ENCODE measurements around the gene COL18A1.

Gene COL18A1

DNA sequence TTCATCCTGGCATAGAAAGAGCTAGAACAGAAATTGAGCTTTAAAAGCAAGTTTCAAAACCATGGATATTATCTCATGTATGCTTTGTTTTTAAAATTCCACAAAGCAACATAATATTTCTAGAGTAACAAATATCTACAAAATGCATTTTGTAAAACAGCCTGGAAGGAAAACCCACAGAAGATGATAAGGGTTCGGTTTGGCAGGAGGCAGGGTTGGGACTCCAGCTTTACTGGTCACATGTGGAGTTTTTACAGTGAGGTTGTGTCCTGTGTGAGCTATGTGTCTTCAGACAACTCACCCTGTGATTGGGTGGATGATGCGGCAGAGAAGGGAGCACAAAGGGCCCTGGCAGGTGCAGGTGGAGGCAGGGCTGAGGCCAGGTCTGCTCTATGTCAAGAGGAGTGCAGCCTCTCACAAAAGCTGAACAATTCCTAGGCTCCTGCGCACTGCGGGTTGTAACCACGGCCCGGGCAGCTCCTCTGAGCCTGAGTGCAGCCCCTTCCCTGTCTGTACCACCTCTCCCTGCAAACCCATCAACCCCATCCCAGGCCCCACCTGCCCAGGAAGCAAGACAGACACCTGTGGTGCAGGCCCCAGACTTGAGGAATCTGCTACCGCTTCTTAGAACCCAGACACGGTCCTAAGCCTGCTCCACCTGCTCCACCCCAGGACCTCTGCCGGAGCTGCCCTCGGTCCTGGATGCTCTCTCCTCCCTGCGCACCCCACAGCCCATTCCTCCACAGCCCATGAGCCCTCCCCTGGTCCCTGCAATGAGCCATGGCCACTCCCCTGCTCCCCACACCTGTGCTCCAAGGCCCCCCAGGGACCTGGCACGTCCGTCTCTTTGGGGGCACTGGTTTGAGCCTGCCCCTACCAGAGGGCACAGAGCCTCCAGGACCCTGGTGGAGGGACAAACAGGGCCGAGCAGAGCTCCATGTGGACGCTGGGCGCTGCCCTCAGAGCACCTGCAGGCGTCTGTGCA lies 2.8 kb upstream of the COL18A1 start:
- no peak for DNase-seq (ENCODE audit: low read depth)

DNA sequence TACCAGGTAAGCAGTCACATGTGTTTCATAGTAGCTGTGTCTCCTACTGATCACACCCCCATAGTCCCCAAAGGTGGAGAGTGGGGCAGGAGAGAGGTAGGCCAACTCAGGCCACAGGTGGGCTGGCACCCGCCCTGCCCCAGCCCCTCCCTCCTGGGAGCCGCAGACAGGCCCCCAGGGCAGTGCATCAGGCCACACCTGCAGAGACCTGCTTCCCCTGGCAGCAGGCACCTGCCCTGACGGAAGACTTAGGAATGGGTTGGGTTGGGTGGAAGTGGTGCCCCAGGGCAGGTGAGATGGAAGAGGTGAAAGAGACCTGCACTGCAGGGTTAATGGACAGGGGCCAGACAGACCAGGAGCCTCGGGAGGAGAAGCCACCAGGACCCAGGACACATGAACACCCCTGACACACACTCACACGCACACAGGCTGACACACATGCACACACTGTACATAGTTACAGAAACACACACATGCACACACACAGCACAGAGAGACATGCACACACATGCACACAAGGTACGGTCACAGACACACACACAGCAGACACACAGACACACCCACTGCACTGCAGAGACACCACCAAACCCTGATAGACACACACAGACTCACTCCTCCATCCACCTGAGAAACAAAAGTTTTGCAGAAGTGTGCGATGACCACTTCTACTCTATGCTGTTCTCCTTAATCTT lies 1.7 kb upstream of the COL18A1 start:
- DNase-seq (ENCODE audit: low read depth): no peak

DNA sequence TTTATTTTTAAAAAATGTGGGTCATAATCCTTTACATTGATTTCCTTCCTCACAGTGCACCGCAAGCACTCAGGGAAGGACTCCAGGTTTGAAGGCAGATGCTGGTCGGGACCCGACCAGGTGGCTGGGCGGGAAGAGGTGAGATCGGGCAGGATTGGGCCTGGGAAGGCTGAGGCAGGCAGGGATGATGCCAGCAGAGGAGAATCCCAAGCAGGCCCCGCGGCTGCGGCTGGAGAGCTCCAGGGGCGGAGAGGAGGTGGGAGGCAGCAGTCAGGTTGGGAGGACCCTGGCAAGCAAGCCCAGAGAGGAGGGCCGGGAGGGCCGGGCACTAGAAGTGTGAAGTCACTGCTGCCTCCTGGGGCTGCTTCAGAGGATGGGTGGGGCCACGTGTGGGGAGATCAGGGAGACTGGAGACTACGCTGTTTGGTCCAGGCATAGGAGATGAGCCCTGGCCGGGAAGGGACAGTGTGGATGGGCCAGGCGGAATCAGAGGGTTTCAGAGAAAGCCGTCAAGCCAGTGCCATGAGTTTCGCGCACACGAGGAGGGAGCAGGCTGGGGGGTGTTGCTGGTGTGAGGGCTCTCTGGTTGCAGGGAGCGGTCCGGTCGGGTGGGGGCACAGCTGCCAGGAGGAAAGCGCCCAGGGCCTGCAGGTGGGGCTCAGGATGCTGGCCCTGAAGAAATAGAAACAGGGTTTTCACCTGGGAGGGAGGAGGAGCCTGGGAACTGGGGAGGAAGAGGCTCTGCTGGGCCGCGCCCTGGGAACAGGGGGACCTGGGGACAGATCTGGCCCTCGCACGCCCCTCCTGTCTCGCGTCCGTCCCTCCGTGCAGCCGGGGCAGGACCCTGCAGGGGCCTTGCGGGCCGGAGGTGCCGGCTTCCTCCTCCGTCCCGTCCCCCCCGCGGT lies 888 bp upstream of the COL18A1 start:
- DNase-seq (ENCODE audit: low read depth): no peak

DNA sequence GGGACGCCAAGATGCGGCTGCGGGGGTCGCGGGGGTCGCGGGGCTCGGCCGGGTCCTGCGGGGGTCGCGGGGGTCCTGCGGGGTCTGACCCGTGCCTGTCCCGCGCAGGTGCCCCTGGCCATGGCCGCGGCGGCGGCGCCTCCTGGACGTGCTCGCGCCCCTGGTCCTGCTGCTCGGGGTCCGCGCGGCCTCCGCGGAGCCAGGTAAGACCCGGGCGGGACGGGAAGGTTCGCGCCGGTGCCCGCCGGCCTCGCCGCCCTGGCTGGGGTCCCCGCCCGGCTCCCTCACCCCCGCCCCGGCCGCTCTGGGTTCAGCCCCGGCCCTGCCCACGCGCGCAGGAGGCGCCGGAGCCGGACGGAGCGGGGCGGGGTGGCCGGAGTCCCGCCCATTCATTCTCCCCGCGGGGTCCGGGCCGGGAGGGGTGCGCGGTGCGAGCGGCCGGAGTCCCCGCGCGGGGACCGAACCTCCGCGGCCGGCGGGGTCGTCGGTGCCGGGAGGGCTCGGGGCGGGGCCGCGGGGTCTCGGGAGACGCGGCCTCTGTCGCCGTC lies 380 bp downstream of the COL18A1 start:
- DNase-seq (ENCODE audit: low read depth): no peak

DNA sequence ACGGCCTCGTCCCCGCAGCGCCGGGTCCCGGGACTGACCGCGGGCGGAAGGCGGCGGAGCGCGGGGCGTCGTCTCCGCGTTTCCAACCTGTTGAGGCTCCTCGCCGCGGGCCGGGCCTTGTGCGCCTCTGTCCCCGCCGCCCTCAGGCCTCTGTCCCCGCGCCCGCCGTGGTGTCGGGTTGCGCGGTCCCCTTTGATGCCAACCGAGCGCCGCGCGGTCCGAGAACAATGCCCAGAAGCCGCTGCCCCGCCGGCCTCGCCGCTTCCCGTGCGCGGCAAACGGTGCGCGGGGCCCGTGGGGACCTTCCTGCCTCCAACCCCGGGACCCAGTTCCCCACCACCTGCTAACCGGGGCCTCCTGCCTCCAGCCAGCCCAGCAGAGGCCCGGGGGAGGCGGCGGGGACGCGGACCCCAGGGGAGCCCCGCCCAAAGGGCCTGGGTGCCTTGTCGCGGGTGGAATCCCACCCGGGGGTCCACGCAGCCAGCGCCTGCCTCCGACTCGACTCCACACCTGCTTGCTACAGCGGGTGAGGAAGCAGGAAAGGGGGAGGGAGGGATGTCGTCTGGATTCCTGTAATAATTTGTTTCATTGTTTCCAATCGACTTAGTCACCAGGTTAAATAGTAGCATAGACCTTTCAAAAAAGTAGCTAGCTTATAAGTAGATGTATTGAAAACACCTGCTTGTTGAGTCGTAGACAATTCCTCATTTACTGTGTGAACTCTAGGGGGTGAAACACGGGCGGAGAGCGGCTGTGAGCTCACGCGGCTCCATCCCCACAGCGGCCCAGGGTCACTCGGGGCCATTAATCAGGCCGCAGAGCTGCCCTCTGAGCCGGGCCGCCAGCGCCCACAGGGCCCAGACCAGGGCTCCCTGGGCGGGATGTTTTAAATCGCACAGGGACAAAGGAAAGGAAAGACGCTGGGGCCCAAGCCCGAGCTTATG lies 1.1 kb downstream of the COL18A1 start:
- no peak for DNase-seq (ENCODE audit: low read depth)

DNA sequence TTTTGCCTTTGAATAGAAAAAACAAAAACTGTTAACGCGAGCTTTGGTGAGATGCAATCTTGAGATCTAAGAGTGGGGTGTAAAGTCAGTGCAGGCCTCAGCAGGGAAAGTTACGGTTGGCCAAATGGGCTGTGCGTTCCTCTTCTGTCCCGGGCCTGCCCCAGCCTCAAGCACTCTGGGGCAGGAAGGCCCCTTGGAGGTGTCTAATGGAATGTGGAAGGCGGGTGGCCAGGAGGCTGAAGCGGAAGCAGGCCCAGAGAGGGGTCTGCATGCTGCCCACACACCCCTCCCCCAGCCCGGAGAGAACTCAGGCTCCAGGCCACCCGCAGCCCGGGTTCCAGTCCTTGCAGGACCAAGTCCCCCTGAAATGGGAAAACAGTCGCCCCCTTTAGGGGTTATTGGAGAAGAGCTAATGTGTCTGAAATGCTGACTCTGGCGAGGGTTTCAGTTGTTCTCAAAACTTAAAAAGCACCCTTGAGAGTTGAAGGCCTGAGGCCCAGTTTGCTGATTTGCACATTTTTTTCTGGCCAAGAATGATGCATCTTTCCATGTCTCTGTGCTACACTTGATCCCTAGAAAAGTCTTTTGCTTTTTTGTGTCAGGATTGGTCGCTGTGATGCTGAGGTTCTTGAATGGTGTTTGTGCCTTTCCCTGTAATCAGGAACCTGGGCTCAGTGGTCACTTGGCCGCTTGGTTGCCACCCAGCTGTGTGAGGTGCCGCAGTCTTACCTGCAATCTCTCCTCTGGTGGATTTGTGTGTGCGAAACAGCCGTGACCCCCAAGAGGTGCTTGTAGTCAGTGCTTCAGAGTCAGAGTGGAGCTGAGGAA lies 2.0 kb downstream of the COL18A1 start:
- no peak for DNase-seq (ENCODE audit: low read depth)

DNA sequence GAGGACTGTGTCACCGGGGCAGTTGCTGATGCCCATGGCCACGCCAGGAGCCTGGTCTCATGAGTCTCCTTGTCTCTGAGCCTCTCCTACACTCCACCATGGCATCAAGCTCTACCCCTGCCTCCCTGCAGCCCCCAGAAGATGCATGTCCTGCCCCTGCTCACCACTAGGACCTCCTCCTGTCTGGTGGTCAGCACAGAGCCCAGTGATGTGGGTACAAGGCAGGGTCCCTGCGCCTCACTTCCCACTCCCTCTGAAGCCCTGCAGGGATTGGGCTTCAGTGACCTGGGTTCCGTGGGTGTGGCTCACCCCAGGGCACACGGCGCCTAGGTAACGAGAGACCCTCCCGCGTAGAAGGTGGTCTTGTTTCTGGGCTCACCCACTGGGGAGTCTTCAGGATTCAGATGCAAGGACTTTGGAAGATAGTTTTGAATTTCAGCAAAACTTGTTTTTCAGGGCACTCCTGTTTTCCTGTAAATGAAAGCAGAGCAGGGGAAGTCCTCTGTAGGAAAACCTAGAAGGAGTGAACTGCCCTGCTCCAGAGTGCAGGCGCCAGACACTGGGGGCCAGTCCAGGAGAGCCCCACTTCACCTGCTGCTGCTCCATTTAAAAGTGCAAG lies 2.8 kb downstream of the COL18A1 start:
- DNase-seq (ENCODE audit: low read depth): no peak

DNA sequence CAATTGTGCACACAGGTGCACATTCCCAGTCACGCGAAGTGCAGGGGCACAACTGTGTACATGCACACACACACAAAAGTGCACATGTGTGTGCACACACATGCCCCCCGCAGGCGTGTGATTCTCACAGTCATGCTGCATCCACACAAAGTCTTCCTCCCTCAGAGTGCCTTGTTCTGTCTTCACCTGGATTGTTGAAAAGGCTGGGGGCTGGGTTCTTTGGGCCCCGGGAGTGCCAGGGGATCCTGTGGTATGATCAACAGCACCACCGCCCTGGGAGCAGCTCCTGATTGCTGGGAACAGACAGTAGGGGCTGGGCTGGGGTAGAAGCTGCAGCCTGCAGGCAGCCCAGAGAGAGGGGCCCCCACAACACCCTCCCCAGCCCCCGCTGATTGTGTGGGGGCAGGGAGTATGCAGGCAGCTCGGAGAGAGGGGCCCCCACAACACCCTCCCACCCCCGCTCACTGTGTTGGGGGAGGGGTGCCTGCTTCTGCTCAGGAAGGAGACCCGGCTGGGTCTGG lies 3.4 kb downstream of the COL18A1 start:
- no peak for DNase-seq (ENCODE audit: low read depth)

DNA sequence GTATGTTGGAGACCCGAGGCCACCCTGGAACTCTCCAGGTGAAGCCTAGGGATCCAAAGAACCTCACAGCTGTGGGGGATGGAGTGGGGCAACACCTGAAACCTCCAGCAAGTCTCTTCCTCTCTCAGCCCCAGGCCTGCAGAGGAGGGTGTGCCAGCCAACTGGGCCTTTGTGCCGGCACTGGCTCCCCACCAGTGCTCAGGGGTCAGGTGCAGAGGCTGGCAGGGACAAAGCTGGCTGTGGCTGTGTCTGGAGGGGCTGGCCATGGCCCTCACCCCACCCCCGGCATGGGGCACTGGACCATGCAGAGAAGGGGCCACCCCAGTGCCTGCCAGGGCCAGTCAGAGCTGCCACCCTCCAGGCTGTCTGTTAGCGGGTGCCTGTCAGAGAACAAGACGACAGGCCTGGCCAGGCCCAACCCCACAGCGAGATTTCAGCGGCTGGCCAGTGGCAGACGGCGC lies 3.9 kb downstream of the COL18A1 start:
- no peak for DNase-seq (ENCODE audit: low read depth)

DNA sequence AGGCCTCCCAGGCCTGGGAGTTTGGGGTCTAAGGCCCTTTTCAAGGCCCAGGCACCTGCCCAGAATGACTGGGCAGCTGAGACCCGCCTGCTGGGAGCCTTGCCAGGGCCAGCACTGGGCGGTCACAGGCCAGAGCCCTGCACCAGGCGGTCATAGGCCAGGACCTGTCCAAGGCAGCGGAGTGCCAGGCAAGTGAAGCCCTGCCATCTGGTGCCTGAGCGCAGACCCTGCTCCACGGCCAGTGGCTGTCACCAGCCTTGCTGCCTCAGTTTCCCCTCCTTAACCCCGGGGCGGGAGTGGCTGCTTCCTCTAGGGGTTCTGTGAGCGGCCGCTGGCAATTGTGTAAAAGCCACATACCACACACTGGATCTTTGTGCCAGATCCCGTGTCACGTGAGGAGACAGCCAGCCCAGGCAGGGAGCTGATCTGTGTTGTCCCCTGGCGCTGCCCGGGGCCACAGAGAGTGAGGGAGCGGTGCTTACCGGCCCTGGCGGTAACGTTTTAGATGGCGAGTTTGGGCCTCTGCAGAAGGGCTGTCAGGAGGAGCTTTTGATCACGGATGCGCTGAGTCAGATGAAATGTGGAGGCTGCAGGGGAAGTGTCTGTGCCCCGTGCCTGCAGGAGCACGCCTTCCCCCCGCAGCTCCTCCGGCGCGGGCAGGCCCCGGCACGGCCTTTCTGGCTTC lies 4.6 kb downstream of the COL18A1 start:
- DNase-seq (ENCODE audit: low read depth): no peak

DNA sequence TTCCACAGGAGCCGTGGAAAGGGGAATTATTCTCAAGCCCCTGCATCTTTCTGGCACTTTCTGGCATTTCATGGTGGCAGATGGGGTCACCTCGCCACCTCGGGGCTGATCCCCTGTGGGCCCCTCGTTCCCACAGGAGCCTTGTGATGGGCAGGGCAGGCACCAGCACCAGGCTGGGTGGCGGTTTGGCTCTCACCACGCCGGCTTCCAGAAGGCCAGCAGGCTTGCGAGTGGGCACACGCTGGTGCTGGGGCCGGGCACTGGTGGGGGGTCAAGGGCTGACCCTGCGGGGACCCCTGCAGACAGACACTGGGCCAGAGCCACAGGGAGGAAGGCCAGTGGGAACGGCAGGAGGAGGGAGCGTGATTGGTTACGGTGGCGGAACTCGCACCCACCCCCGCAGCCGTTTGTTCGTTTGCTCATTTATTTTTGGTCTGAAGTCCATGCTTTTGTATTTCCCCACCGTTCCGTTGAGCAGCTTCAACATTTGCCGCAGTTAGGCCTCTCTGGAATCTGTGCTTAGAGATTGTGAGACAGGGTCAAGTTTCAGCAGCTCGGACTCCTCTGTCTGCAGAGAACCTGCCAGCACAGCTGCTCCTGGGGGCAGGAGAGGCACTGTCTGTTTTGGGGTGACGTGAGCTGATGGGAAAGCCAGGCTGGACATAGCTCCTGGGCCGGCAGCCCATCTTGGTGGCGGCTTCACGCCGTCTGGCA lies 5.3 kb downstream of the COL18A1 start:
- DNase-seq (ENCODE audit: low read depth): no peak

DNA sequence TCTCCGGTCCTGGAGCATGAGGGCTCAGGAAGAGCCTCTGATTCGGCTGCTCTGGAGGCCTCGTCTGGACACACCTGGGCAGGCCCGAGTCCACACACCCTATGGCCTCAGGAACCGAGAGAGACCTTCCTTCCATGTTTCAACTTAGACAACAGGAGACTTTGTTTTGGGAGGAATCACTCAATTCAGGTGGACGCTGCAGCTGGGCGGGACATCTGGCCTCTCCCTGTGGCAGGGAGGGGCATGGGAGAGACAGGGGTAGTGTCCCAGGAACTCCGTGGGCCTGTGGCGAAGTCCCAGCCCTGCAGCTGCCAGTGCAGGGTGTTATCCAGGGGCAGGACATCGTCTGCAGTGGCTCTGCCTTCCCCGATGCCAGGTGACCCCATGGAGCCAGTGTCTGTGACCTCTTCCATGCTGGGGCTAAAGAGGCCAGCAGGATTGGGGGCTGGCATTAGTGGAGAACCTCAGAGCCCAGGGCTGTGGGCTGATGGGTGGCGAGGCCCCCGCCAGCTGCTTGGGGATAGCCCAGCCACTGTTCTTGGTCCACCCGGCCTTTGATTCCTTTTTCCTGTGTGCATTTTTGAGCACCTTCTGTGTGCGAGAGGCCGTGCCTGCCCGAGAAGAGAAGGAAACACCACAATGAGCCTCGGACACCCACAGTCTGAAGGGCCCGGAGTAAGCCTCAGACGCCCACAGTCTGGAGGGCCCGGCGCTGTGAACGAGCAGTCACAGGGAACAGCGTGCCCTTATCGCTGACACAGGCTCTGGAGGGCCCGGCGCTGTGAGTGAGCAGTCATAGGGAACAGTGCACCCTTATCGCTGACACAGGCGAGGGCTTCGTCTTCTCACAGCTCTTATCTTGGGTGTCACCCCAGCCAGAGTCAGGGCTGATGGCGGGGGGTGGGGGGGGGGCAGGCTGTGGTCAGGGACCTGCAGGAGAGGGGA lies 6.2 kb downstream of the COL18A1 start:
- no peak for DNase-seq (ENCODE audit: low read depth)

DNA sequence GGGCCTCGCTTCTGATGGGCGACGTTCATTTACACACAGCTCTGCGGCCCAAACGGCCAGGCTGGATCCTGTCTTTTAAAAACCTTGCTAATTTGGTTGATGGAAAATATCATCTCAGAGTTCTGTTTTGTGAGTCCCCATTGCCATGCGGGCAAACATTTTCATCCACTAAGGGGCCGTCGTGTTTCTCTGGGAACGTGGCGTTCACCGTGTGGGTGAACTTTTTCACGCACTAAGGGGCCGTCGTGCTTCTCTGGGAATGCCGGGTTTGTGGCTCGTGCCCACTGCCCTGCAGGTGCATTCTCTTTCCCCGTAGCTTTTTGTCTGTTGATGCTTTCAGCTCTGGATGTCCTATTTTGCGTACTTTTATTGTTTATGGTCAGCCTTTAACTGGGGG lies 6.8 kb downstream of the COL18A1 start:
- no peak for DNase-seq (ENCODE audit: low read depth)

DNA sequence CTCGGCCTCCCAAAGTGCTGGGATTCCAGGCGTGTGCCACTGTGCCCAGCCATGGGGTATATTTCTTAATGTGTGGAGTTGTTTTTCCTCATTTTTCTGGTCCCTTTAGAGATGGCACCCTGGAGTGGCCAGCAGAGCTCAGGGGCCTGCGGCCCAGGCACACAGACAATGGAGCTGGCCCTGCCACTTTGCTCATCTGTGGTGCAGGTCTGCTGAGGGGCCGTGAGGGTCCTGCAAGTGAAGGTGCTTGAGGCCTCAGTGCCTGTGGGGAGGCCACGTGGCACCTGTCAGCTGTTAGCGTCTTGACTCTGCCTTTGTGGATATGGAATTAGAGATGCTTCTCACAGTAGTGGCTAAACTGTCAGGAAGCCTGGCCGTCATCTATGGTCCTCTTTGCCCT lies 7.5 kb downstream of the COL18A1 start:
- DNase-seq (ENCODE audit: low read depth): no peak

DNA sequence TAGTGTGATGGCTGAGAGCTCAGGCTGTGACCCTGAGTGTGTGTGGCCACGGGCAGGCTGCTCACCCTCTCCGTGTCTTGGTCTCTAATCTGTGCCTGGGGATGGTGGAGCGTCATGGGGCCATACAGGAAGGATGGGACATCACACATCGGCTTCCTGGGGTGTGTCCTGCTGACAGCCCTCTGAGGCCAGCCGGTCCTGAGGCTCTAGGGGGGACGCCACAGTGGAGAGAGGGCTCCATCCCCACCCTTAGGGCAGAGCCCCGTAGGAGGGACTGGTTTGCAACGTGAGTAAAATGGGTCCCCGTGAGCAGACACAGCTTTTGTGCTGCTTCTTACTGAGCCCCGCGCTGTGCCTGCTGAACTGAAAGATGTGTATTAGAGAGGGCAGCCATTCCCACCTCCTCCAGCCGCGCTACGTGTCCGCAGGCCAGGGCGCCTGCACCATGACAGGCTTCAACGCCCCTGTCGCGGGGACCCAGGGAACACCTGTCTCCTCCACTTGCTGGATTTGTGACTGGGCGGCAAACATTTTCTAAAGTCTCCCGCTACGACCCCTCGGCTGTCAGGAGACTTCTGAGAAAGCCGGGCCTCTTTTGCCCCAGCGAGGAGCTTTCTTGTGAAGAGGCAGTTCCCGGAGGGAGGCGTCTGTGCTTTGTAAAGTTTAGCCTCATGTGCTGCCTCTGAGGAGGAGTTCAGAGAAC lies 8.1 kb downstream of the COL18A1 start:
- no peak for DNase-seq (ENCODE audit: low read depth)

DNA sequence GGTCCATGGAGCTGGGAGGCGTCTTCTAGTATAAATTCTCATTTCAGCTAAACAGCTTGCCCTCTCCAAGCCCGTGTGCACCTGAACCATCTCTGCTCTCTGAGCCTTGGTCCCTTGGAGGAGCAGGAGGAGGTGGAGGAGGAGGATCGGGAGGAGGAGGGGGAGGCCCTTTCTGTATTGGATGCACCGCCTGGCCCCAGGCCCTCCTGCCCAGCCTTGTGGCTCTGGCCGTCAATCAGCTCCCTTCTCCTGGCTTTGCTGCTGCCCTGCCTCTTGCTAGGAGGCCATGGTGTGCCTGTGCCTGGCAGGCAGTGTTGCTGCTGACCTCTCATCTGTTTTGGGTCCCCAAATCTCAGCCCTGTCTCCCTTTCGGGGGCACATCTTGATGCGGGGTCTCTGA lies 9.0 kb downstream of the COL18A1 start:
- no peak for DNase-seq (ENCODE audit: low read depth)

Data from activated T-helper 9 cell treated with anti-CD3 and anti-CD28 coated beads, Interleukin-2, amount 50 U/mL, for 16 hours (primary cell).